Ovary (tissue), 9 donors: Measurements from ENCODE around the gene HMGB2. TPM values are rescaled to one million over a fixed set of nuclear protein-coding genes. Genes with fewer than 3 reads are reported as not detected.
A peak's percentile ranks its signal among the peaks of the same experiment; 100 is the strongest.

ENCODE experiments used
- DNase-seq, 5 donors: peaks; one replicate each; pipeline ENCODE4 v3.0.0-alpha.2; 2019 to 2020
- H3K27ac ChIP-seq, 2 donors: fragments of 200-600 bp; one replicate each; pipeline versions ENCODE4 v1.5.1 to v1.8.0; 2019 to 2022
- H3K27me3 ChIP-seq: fragments of 200-600 bp; one replicate; pipeline ENCODE4 v1.8.0; 2022
- H3K36me3 ChIP-seq: fragments of 200-600 bp; sonication (generic); one replicate; pipeline ENCODE4 v1.5.1; 2019
- H3K4me1 ChIP-seq: one replicate; pipeline ENCODE4 v1.8.1; 2013; ENCODE audit warnings: mild to moderate bottlenecking, moderate library complexity; ENCODE audit not compliant: insufficient read depth
- H3K4me3 ChIP-seq: fragments of 200-600 bp; sonication (generic); one replicate; pipeline ENCODE4 v1.5.1; 2017
- H3K9me3 ChIP-seq, 2 donors: fragments of 200-600 bp in 1 of 2; sonication (generic) in 1 of 2; one replicate each; pipeline versions ENCODE4 v1.5.1 to v1.8.1; 2013 to 2019; ENCODE audit warnings: mild to moderate bottlenecking in 1 of 2, moderate library complexity in 1 of 2
- EP300 ChIP-seq: sonication (generic); formaldehyde crosslinking; IDR thresholded peaks from one replicate; pipeline ENCODE4 v1.6.1; 2017; ENCODE audit warnings: antibody characterized with exemption
- POLR2A ChIP-seq: fragments of 450-650 bp; IDR thresholded peaks from one replicate; pipeline ENCODE4 v1.6.1; 2017; ENCODE audit warnings: antibody characterized with exemption, mild to moderate bottlenecking, moderate library complexity
- WGBS, 3 donors: extraction: QIAGEN DNeasy Blood & Tissue Kit in 1 of 3; methylation state at CpG; one replicate each; pipeline versions ENCODE4 v1.1.5 to v1.1.7; 2013 to 2017; 5-methylcytosine and 5-hydroxymethylcytosine counted together
- intact Hi-C, 4 donors: fragments of 100-400 bp; cut with DNase I; formaldehyde crosslinking; loops; one replicate each; pipeline versions ENCODE4 v1.11.0 to v1.15.1; 2022 to 2023
- polyA plus RNA-seq, 2 donors: library from polyadenylated mRNA; stranded (reverse); fragments of 200-250 nt in 1 of 2; fragments of 350-450 nt in 1 of 2; fragmentation: Illumina TruSeq in 1 of 2; extraction: RNeasy Lipid Tissue Mini Kit (QIAGEN cat#74804) in 1 of 2; gene quantifications; one replicate each; pipeline ENCODE4 v1.2.3, GENCODE V29; 2013 to 2014
- total RNA-seq, 7 donors: library from RNA; depleted of rRNA in 2 of 7; stranded (reverse); fragments of >200 nt in 2 of 7; fragmentation: NEBNext Ultra II Directional in 3 of 7; extraction: Animal tissue kit (Norgen Biotek cat#: 25700) in 3 of 7; gene quantifications; one replicate each; pipeline versions ENCODE4 v1.1.0 to v1.2.4, GENCODE V29; 2016 to 2023
- TF ChIP-seq, protein P1 (sequence below), 3 donors: fragments of 450-650 bp in 2 of 3; fragments of 200-600 bp in 1 of 3; IDR thresholded peaks; one replicate each; pipeline versions ENCODE4 v1.5.1 to v1.8.0; 2016 to 2022; ENCODE audit warnings: antibody characterized with exemption in 3 of 3, mild to moderate bottlenecking in 1 of 3
- donor health status: DM: no; HTN: no; CAD: no; lungs with moderate emphysema.
- donor health status: DM: no; HTN: no; CAD: no.
- donor health status: Bipolar disorder and iron deficiency.
- donor health status: DM: yes; HTN: yes; CAD: no.
- donor health status: DM: no; HTN: no; CAD: no.
- donor health status: DM: yes; HTN: yes; CAD: no.

The HMGB2 gene
- total and polyA plus RNA-seq, 9 donors, result 47.2 to 157 (median 72.4) TPM

DNA sequence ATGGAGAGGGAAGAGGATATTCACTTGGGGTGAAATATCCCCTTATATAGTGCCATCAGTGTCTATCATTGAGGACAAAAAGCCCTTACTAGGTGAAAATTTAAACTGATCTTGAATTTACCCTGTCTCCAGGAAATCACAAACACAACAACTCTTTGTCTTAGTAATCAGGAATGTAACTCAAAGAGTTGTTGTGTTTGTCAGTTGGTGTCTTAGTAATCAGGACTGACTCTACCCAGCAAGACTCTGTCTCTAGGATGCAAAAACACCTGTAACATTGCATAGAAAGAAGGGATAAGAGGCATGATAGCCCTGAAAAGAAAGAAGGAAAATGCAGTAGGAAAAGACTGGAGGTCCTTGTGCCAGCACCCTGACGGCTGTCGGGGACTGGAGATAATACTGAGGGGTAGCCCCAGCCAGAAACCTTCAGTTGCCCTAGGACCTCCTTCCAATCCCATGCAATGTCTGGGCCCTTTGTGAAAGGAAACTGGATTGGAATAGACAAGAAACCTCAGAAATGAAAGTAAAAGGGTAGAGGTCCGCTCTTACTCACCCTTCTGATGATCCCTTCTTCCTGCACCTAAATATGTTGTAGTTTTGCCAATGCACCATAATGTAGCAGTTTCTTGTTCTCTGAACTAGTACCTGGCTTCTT is 45.3 kb downstream of the HMGB2 start:
- H3K4me1 ChIP-seq, result no peaks in the 10 kb centered on the region
- 93 to 98% (median 96%) methylated on average over 3 of the region's 3 CpGs for WGBS, 3 donors
- no peaks in the 10 kb centered on the region for H3K9me3 ChIP-seq
- H3K27ac ChIP-seq, result no peak overlapping the region
- DNase-seq, result no peak
- no peaks in the 10 kb centered on the region for H3K36me3 ChIP-seq
- no peak overlapping the region for H3K4me3 ChIP-seq
- intact Hi-C loops, result loop anchor here in 1 of 4 donors (10.0 kb wide), 1 partner anchor 264 kb away; no protein-coding TSS in a partner anchor
- TF ChIP-seq POLR2A (no peak), EP300 (no peak)
- TF ChIP-seq, protein P1, sequence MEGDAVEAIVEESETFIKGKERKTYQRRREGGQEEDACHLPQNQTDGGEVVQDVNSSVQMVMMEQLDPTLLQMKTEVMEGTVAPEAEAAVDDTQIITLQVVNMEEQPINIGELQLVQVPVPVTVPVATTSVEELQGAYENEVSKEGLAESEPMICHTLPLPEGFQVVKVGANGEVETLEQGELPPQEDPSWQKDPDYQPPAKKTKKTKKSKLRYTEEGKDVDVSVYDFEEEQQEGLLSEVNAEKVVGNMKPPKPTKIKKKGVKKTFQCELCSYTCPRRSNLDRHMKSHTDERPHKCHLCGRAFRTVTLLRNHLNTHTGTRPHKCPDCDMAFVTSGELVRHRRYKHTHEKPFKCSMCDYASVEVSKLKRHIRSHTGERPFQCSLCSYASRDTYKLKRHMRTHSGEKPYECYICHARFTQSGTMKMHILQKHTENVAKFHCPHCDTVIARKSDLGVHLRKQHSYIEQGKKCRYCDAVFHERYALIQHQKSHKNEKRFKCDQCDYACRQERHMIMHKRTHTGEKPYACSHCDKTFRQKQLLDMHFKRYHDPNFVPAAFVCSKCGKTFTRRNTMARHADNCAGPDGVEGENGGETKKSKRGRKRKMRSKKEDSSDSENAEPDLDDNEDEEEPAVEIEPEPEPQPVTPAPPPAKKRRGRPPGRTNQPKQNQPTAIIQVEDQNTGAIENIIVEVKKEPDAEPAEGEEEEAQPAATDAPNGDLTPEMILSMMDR (IDR thresholded peaks at IDR 0.05), result no peak
- H3K27me3 ChIP-seq, result no peaks in the 10 kb centered on the region

- Histone ChIP-seq H3K36me3 (no peaks in the 10 kb centered on the region), H3K4me3 (no peak overlapping the region), H3K27me3 (no peaks in the 10 kb centered on the region), H3K27ac (no peak overlapping the region), H3K4me1 (no peaks in the 10 kb centered on the region), H3K9me3 (no peaks in the 10 kb centered on the region)
- 82 to 87% (median 83%) methylated on average over 4 of the region's 4 CpGs for WGBS, 3 donors
- no peak for TF ChIP-seq EP300
- peak in 1 of 5 donors; percentile 45 for DNase-seq
- intact Hi-C loops, result loop anchor here in 1 of 4 donors (10.0 kb wide), 1 partner anchor 263 kb away; no protein-coding TSS in a partner anchor
These were observed 45.9 kb downstream of the HMGB2 start for GRCh38 chr4:173288296-173288695.

GRCh38 chr4:173287486-173287885 is 46.7 kb downstream of the HMGB2 start:
- intact Hi-C loops, result loop anchor here in 1 of 4 donors (10.0 kb wide), 1 partner anchor 263 kb away; no protein-coding TSS in a partner anchor
- H3K4me1 ChIP-seq, result no peaks in the 10 kb centered on the region
- H3K27me3 ChIP-seq, result no peaks in the 10 kb centered on the region
- H3K27ac ChIP-seq, result no peak overlapping the region
- WGBS, 3 donors, result 71 to 95% (median 94%) methylated on average over 2 of the region's 2 CpGs
- TF ChIP-seq, protein P1 (IDR thresholded peaks at IDR 0.05), result no peak
- TF ChIP-seq EP300 (no peak), POLR2A (no peak)
- DNase-seq, result no peak
- no peaks in the 10 kb centered on the region for H3K36me3 ChIP-seq
- H3K9me3 ChIP-seq, result no peaks in the 10 kb centered on the region
- H3K4me3 ChIP-seq, result no peak overlapping the region

DNA sequence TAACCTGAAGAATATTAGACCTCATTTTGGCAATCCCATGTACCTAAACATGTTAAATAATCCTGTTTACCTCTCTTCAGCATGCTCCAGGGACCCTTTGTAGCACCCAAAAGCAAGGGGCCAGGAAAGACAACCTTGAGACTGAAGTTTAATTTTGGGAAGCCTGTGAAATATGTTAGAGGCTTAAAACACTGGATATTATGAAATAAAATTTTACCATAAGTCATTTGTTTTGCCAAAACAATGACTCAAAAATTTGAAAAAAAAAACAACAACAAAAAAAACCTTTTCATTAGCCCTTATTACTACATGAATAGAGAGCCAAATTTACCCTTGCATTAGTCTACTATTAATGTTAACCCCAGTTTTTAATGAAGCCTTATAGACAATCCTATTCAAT is 49.7 kb downstream of the HMGB2 start:
- H3K36me3 ChIP-seq, result no peaks in the 10 kb centered on the region
- no peaks in the 10 kb centered on the region for H3K9me3 ChIP-seq
- H3K27me3 ChIP-seq, result no peaks in the 10 kb centered on the region
- no peak overlapping the region for H3K27ac ChIP-seq
- H3K4me3 ChIP-seq, result no peak overlapping the region
- intact Hi-C loops, result loop anchor here in 1 of 4 donors (10.0 kb wide), 1 partner anchor 260 kb away; no protein-coding TSS in a partner anchor
- no peaks in the 10 kb centered on the region for H3K4me1 ChIP-seq
- TF ChIP-seq, protein P1 (IDR thresholded peaks at IDR 0.05), result no peak
- TF ChIP-seq POLR2A (no peak), EP300 (no peak)
- no peak for DNase-seq

- TF ChIP-seq POLR2A (no peak), EP300 (no peak)
- TF ChIP-seq, protein P1 (IDR thresholded peaks at IDR 0.05), result no peak
- Histone ChIP-seq H3K9me3 (no peaks in the 10 kb centered on the region), H3K36me3 (no peaks in the 10 kb centered on the region), H3K27ac (no peak overlapping the region), H3K4me1 (no peaks in the 10 kb centered on the region), H3K4me3 (no peak overlapping the region), H3K27me3 (no peaks in the 10 kb centered on the region)
- intact Hi-C loops, result loop anchor here in 1 of 4 donors (10.0 kb wide), 1 partner anchor 258 kb away; no protein-coding TSS in a partner anchor
- no peak for DNase-seq
- 86 to 91% (median 91%) methylated on average over 3 of the region's 3 CpGs for WGBS, 3 donors
These were observed 51.5 kb downstream of the HMGB2 start for GRCh38 chr4:173282626-173283025.
